SIG-M5 treated with dmso at 0.1 percent for 504 hours (cell line): ENCODE measurements around the gene SLC27A4.

Source experiments
- DNase-seq: peaks from one replicate; lab custom pipeline; 2025; ENCODE audit not compliant: unreplicated experiment; lab: John Stamatoyannopoulos, UW

SLC27A4 gene

DNA sequence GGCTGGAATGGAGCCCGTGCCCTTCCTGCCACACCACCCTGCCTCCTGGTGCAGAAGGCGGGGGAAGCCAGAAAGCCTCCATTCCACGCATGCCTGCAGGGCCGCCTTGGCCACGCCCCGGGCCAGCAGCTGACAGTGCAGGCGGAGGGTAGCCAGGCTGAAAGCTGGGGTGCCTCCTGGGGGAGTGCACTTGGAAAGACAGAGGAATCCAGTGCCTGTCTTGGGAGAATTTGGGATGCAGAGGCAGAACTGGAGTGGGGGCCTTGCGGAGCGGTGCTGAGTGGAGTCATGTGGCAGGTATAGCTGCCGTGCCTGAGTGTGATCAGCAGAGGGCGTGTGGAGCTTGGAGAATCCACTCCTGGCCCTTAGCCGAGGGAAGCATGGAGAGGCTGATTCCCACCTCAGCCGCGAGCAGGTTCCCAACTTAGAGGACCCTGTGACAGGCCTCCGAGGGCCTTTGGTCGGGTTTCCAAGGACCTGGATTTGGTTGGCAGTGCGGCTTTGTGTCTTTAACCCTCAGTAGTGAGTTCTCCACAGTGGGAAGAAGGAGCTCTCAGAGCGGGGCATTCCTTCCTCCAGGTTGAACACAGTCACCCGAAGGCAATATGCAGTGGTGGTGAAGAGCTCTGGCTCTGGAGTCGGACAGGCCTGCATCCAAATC, 21.8 kb downstream of the SLC27A4 start:
- peak; percentile 71 for DNase-seq

DNA sequence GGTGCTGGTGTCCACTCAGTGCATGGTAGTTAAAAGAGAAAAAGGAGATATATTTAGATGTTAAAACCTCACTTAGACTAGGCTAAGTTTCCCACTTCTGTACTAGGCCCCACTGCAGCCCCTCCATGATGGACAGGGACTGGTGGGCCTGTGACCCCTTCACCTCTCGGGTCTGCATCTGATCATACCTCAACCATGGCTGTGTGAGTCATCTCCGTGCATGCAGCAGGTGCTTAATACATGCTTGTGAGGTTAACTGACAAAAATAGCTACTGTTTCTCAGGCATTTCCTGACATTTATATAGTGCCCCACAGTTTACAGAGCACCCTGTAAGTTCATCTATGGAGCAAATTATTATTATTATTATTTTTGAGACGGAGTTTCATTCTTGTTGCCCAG, 22.4 kb downstream of the SLC27A4 start:
- DNase-seq, result no peak

DNA sequence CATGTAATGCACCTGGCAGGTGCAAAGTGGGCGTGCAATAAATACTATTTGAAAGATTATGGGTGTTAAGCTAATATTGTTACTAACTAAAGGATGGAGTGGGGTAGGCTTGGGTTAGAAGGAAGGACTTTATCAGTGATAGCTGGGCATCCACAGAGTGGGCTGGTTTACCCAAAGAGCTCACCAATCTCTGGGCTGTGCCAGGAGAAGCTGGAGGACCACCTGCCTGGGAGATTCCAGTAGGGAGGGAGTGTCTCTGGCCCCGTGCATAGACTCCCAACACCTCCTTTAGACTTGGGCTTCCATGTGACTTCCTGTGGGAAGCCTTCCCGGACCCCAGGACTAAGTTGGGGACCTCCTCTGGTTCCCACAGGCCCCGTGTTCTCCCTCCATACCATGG, 25.2 kb downstream of the SLC27A4 start:
- no peak for DNase-seq

DNA sequence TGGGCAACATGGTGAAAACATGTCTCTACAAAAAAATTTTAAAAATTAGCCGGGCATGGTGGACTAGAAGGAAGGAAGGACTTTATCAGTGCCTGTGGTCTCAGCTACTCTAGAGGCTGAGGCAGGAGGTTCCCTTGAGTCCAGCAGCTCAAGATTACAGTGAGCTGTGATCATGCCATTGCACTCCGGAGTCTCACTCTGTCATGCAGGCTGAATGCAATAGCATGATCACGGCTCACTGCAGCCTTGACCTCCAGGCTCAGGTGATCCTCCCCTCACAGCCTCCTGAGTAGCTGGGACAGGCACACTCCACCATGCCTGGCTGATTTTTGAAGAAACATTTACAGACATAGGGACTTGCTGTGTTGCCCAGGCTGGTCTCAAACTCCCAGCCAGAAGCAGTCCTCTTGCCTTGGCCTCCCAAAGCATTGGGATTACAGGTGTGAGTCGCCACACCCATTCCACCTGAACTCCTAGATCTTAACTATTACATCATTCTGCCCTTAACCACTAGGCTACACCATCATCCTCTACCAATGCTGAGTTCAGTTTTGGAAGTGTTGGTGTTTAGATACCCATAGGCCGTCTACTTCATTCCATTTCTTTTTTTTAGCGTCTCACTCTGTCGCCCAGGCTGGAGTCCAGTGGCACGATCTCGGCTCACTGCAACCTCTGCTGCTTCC, 28.8 kb downstream of the SLC27A4 start:
- no peak for DNase-seq

DNA sequence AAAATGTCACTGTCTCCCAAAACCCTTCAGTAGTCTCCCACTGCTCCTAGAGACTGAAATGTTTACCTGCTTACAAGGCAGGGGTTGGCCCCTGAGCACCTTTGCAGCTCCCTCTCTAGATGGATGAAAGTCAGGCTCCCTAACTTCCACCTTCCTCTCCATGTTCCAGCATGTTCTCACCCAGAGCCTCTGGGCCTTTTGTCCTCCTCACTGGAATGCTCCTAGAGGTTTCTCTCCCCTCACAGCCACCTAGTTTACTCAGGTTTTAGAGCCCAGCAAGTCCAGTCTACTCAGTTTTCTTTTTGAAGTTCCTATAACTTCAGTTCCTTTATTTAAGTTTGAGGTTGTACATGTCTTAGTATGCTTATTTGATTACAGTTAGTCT, 30.0 kb downstream of the SLC27A4 start:
- DNase-seq, result no peak

DNA sequence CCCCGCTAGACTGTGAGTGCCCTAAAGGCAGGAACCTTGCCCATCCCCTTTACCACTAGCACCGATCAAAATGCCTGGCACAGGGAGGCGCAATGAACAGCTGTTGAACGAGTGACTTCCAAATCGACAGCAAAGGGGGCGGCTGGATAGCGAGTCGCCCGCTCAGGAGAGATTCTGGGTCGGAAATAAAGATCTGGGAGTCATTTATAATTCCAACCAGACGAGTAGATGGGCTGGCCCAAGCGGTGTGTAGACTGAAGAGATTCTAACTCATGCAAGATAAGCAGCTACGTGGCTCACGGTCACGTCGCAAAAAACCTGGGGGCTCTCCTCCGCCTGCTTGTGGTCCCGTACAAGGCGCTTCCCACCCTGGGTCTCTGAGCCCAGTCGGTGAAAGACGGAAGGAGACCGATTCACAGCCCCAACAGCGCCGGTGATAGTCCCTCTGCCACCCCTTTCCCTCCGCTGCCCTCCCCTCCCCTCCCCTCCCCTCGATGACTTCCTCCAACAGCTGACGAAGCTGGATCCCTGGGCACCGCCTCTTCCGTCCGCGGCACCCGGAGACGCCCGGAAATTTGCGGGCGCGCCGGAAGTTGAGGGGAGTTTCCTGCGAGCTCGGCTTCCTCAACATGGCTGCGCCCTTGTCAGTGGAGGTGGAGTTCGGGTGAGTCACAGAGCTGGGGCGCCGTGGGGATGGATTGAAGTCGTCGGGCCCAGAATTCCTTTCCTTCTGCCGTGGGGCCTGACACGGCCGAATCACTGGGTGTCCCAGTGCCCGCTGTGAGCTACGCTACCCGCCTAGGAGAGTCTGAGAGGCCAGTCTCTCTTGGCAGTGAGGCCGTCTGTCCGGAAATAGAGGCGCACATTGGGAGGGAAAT, 30.7 kb downstream of the SLC27A4 start, which contains the start of gene URM1:
Gene URM1, plus strand, starts transcription at position 623 of the 878 bp plus-strand sequence. Its CDS starts 7 bp downstream, at position 630.
- peak; percentile 94 for DNase-seq

DNA sequence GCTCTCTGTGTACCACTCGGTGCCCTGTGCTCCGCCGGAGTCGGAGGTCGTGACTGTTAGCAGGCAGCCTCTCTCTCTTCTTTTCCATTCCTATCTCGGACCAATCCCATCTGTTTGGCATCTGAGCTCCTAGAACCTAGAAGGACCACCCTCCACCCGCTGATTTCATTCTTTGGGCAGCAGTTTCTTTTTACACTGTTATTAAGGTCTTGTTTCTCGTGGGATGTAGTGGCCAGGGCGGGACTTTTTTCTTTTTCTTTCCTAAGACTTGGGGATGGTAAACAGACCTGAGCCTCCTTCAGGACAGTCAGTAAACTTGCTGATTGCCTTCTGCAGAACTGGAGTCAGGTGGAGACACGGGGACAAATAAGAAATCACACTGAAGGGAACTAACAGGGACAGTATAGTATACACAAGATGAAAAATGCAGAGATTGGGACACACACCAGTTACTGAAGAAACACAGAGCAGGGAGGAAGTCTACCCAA, 31.3 kb downstream of the SLC27A4 start:
- no peak for DNase-seq

DNA sequence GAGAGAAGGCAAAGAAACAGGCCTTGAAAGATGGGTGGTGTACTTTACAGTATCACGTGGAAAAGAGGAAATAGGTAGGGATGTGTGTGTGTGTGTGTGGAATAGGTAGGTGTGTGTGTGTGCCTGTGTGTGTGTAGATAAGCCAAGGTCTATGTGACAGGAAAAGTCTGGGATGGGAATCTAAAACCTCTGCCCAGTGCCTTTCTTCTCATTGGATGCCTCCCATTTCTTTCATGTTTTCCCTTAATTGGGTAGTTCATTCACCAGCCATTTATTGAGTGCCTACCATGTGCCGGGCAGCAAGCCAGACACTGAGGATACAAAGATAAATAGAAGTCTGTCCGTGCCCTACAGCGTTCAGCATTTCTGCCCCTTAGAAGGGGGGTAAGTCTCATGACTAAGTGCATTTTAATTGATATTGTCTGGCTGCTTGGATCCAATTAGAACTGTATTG, 31.9 kb downstream of the SLC27A4 start:
- DNase-seq, result no peak

DNA sequence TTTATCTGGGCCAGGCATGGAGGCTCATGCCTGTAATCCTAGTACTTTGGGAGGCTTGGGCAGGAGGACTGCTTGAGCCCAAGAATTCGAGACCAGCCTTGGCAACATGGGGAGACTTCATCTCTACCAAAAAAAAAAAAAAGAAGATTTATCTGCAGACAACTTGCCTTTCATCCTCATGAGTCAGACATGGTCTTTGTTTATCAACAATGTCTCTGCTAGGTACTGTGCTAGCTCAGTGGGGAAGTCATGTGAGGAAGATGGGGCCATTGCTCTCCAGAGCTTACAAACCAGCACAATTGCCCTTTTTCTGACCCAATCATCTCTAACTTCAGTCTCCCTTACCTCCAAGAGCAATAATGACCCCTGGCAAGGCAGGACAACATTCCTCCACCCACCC, 32.5 kb downstream of the SLC27A4 start:
- no peak for DNase-seq

DNA sequence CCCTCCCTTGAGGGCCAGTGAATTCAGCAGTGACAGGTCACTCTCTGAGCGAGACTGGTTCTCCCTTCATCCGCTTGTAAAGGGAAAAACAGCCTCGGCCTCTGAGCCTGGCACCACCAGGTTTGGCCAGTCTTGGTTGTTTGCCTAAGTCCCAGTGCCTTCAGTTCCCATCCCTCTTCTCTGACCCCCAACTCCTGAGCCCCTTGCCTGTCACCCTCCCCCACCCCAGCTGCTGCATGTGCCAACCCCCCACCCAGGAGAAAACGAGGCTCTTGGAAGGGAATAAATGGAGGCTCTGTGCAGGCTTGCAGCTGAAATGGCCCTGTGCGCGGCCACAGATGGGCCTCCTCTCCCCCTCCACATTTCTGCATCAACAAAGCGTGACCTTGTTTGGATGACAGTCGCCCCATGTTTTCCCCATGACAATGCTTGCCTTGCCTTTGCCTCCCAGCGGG, 33.9 kb downstream of the SLC27A4 start:
- no peak for DNase-seq

DNA sequence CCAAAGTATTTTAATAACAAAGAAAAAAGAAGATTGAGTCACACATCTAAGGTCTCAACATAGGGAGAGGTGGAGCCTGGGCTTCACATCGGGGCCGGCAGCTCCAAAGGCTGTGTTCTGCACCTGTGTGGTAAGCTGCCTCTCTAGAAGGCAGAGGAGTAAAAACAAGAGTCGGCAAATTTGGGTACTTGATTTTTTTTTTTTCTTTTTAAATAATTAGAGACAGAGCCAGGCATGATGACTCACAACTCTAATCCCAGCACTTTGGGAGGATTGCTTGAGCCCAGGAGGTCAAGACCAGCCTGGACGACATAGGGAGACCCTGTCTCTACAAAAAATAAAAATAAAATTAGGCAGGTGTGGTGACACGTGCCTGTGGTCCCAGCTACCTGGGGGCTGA, 35.5 kb downstream of the SLC27A4 start:
- no peak for DNase-seq

DNA sequence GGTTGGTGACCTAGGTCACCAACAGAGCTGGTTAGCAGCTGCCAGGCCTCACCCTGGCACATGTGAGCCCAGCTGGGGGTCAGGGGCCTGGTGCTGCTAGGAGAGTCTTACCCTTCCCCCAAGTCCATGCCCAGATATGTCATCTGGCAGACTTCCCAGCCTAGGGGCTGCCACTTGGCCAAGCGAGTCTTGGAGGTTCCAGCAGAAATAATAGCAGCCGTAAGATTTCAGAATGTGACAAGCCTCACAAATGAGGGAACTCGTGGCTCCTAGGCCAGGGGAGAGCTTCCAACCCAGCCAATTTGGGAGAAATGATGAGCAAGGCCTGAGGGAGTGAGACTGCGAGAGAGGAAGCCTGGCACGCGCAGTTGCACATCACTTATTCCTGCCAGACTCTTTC, 41.9 kb downstream of the SLC27A4 start:
- DNase-seq, result no peak

DNA sequence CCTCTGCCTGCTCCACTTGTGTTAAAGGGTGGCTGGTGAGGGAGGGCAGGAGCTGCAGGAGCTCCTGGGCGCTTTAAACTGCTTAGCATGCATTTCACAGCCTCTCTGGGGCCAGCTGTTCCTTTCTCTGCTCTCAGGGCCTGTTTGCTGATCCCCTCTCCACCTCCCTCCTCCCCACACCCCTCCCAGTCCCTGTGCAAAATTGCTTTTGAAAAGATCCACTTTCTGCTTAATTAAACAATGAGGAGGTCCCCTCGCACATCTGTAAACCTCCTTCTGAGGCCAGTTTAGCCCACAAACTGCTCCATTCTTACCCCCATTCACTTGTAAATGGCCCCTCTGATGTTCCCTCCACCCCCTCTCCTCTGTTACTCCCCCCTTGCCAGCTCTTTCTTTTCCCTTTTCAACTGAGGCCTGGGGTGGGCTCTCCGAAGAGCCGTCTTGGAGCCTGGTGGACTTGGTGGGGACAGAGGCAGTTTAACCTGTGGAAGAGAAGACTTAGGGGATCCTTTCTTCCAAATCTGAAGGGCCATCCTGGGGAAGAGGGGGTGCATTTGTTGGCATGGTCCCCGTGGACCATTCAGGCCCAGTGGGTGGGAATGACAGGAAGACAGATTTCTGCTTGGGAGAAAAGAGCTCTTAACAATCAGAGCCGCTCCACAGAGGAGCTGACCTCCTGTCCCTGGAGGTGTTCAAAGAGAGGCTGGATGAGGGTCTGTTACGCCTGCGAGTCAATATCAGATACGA, 42.9 kb downstream of the SLC27A4 start:
- no peak for DNase-seq

DNA sequence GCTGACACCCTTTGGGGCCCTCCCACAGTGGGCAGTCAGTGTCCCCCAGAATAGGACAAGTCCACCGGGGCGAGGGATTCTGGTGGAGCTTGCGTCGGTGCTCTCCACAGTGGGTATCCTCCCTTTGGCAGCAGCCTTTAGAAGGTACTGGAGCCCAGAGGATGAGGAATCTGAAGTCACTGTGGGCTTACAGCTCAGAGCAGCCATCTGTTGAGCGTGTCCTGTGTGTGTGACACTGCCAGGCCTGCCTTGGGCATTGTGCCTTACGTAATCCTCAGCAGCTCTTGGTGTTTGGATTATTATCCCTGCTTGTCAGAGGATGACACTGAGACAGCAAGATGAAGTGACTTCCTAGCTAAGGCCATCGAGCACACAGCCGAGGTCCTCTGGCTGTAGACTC, 43.5 kb downstream of the SLC27A4 start:
- DNase-seq, result no peak

DNA sequence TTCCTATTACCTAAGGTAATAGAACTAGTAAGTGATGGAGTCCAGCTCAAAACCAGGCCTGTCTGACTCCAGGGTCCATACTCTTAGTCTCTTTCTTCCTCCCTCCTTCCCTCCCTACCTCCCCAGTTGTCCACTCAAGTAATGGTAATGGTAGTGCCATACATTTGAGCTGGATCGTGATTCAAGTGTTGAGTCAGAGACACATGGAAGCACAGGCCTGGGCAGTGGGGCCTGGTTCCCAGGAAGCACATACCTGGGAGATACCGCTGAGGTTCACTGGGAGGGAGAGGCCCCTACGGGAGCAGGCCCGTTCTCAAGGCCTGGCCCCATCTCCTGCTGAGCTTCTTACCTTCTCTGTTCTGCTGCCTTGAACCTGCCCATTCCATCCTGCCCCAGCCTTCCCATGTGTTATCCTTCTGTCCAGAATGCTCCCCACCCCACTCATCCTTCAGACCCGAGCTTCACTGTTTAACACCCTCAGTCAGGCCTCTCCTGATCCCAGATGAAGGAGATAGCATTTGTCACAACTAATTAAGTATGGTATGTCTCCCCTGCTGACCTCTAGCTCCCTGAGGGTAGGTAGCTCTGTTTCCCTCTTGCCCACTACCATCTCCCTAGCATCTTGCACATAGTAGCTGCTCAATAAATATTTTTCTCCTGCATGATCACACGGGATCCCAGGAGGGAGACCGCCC, 44.6 kb downstream of the SLC27A4 start:
- DNase-seq, result no peak

DNA sequence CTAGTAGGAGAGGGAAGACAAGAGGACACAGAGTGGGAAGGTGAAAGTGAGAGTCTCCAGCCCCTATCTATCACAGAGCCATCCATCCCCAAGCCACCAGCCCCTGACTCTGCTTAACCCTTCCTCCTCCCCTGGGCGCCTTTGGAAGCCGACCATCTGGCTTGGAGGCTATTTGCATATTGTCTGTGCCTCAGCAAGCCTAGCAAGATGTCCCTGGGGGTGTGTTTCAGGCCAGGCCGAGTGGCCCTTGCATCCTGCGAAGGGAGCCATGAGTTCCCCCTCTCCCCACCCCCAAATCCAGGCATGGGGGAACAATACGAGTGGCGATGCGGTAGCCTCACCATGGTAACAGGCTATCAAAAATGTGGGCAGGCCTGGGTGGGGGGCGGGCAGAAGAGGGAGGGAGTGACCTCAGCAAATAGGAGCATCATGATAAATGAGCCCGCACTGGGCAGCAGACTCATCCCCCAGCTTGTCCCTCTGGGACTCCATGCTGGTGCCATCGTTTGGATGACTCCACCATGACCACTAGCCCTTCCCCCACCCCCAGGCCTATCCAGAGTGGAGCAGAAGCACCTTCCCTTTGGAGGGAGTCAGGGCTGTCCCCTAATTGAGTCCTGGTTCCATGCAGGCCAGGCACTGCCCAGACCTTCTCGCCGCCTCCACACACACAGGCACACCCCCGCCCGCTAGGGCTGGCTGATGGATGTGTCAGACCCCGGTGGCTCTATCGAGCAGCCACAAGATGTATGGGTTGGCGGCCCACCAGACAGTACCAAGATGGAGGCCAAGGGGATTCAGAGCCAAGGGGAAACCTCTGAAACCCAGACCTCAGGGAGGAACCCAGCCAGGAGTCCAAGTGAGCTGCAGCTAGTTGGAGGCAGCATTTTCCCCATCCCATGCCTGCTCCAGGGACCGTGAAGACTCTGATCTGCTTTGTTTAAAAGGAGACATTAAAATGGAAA, 45.5 kb downstream of the SLC27A4 start:
- no peak for DNase-seq

DNA sequence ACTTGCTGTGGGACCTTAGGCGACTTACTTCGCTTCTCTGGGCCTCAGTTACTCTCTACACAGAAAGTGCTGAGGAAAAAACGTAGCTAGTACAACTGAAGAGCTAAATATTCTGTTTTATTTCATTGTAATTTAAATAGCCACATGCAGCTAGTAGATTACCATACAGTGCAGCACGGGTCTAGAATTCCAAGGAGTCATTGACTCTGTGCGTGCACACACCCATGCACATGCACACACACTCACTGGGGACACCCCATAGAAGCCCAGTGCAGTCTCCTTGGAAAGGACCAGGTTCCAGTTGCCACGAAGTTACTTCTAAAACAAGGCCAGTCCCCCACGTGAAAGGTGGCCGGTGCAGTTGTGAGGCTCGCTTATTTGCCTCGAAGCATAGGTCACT, 47.8 kb downstream of the SLC27A4 start:
- no peak for DNase-seq

DNA sequence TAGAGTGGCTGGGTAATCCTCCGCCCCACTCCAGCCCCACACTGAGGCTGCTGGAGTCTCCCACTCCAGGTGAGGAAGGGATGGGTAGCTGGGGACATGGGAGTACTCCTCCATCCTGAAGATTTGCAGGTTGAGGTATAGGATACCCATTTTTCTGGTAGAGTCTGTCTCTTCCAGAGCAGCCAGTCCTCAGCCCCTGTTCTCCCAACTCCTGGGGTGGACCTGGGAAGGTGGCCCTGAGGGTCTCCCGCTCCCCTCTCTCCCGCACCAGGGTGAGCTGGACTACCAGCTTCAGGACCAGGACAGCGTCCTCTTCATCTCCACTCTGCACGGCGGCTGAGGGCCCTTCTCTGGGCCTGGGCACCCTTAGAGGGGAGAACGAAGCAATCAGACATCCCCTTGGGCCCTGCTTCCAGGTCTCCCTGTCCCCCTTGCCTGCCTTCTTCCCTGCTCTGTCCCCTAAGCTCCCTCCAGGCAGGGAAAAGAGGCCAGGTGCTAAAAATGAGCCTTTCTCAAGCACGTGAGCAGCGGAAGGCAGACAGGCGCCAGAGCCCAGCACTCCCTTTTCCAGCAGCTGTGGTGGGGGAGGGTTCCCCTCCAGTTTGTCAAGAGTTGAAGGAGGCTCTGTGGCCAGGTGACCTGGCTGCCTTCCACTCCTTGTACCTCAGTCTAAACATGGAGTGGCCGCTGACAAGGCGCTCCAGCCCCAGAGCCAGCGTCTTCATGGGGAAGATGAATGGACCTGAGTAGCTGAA, 49.2 kb downstream of the SLC27A4 start:
- DNase-seq, result no peak
